ENCODE measurements around the gene C11orf71. TPM values are rescaled to one million over a fixed set of nuclear protein-coding genes. Genes with fewer than 3 reads are reported as not detected.

Gene C11orf71
- total and polyA plus RNA-seq, 12 donors, result 3.7 to 14.4 (median 10.7) TPM

- H3K27me3 ChIP-seq, result peaks cover 0 to under 1% (median 0%) of the 10 kb centered on the region in 7 donors
- intact Hi-C loops (cut with DNase I), result no loop called here
- TF ChIP-seq, protein P1, sequence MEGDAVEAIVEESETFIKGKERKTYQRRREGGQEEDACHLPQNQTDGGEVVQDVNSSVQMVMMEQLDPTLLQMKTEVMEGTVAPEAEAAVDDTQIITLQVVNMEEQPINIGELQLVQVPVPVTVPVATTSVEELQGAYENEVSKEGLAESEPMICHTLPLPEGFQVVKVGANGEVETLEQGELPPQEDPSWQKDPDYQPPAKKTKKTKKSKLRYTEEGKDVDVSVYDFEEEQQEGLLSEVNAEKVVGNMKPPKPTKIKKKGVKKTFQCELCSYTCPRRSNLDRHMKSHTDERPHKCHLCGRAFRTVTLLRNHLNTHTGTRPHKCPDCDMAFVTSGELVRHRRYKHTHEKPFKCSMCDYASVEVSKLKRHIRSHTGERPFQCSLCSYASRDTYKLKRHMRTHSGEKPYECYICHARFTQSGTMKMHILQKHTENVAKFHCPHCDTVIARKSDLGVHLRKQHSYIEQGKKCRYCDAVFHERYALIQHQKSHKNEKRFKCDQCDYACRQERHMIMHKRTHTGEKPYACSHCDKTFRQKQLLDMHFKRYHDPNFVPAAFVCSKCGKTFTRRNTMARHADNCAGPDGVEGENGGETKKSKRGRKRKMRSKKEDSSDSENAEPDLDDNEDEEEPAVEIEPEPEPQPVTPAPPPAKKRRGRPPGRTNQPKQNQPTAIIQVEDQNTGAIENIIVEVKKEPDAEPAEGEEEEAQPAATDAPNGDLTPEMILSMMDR (IDR thresholded peaks at IDR 0.05), result no peak
- DNase-seq (no peak), ATAC-seq (peak in 4 of 8 donors; percentile 47 to 68 (median 60))
- peaks cover 0 to 10% (median 0%) of the 10 kb centered on the region in 9 donors for H3K4me1 ChIP-seq
- H3K9me3 ChIP-seq, result peaks cover 0 to 10% (median 0%) of the 10 kb centered on the region in 11 donors
- no peaks in the 10 kb centered on the region for H3K36me3 ChIP-seq
- no peak overlapping the region for H3K4me3 ChIP-seq
- H3K27ac ChIP-seq, result no peak overlapping the region
- WGBS, 2 donors, result 75 to 80% methylated on average over 5 of the region's 5 CpGs
These were observed 20.8 kb downstream of the C11orf71 start for GRCh38 chr11:114379394-114380069.

GRCh38 chr11:114377612-114378267 lies 22.6 kb downstream of the C11orf71 start:
- peaks cover 0 to 3% (median 0%) of the 10 kb centered on the region in 11 donors for H3K9me3 ChIP-seq
- H3K4me3 ChIP-seq, result no peak overlapping the region
- WGBS, 2 donors, result 88 to 92% methylated on average over 7 of the region's 7 CpGs
- H3K36me3 ChIP-seq, result no peaks in the 10 kb centered on the region
- ATAC-seq (no peak), DNase-seq (no peak)
- peaks cover 0 to 5% (median 0%) of the 10 kb centered on the region in 7 donors for H3K27me3 ChIP-seq
- H3K4me1 ChIP-seq, result peaks cover 0 to 10% (median 0%) of the 10 kb centered on the region in 9 donors
- intact Hi-C loops (cut with DNase I), result no loop called here
- TF ChIP-seq, protein P1 (IDR thresholded peaks at IDR 0.05), result no peak
- H3K27ac ChIP-seq, result no peak overlapping the region

DNA sequence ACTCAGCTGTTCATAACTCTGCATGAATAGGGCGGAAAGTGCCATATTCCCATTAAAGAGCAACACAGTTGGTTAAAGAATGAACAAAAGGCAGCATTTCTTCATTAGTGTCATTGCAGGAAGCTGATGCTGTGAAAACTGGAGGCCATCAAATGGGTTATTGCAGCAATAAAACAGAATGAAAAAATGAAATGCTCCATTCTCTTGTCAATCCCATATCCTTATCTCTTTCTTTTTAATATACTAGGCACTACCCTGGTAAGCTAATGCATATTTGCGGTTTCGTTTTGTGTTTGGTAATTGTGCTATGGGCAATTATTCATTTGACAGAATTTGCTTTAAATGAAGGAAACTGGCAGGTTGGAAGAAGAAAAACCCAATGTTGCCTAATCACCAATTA lies 25.3 kb downstream of the C11orf71 start:
- H3K36me3 ChIP-seq, result no peaks in the 10 kb centered on the region
- H3K27me3 ChIP-seq, result peaks cover 0 to 5% (median 0%) of the 10 kb centered on the region in 7 donors
- peaks cover 0 to 10% (median 0%) of the 10 kb centered on the region in 9 donors for H3K4me1 ChIP-seq
- TF ChIP-seq, protein P1 (IDR thresholded peaks at IDR 0.05), result no peak
- H3K9me3 ChIP-seq, result no peaks in the 10 kb centered on the region
- DNase-seq (no peak), ATAC-seq (no peak)
- intact Hi-C loops (cut with DNase I), result no loop called here
- H3K4me3 ChIP-seq, result no peak overlapping the region
- 91 to 93% methylated on average over 3 of the region's 3 CpGs for WGBS, 2 donors
- no peak overlapping the region for H3K27ac ChIP-seq

DNA sequence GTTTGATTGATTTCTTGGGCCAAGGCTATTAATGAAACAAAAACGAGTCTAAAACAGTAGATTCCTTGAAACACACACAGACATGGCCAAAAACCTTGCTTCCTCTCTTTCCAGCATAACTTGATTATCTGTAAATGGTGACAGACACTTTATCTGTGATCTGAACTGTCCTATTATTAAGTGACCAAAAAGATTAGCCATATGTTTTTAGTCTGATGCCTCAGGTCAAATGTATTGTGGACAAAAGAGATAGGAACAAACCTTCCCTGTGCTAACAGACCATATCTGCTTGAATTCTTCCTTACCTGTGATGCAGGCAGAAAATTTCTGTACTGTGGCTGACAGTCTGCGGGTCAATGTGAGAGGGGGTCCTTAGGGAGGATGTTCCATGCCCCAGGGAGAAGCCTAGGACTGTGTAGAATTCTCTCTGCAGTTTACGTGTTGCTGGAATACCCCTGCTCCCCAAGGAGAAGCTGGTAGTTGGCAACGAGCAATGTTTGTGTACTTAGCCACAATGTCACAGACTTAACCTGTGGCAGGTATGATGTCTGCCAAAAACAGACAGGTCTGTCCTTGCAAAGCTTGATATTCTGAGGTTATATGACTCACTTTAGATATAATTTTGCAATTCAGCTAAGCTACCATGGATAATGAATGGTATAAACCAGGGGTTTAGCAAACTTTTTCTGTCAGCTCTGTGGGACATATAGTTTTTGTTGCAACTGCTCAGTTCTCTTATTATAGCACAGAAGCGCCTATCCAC lies 31.2 kb downstream of the C11orf71 start:
- WGBS, 2 donors, result 77 to 80% methylated on average over 5 of the region's 5 CpGs
- Histone ChIP-seq H3K4me1 (peaks cover 0 to 6% (median 0%) of the 10 kb centered on the region in 9 donors), H3K27me3 (peaks cover 0 to 8% (median 0%) of the 10 kb centered on the region in 7 donors), H3K36me3 (no peaks in the 10 kb centered on the region), H3K9me3 (no peaks in the 10 kb centered on the region), H3K4me3 (no peak overlapping the region), H3K27ac (no peak overlapping the region)
- intact Hi-C loops (cut with DNase I), result no loop called here
- DNase-seq (no peak), ATAC-seq (no peak)
- TF ChIP-seq, protein P1 (IDR thresholded peaks at IDR 0.05), result no peak

Data from heart right ventricle (tissue), 16 donors.